Left cardiac atrium (tissue), 4 donors: ENCODE results near the gene OR5AU1. TPM values are rescaled to one million over a fixed set of nuclear protein-coding genes. Genes with fewer than 3 reads are reported as not detected.
"Not testable (repeated sequence)": the region's sequence is repeated elsewhere in the genome, so short reads cannot be mapped to it uniquely, and the experiment has no call there.

Source experiments
- ATAC-seq, 2 donors: fragments of 200-7000 bp; cut with Tn5 transposase; one replicate each; pipeline ENCODE4 v1.9.1; 2020; ENCODE audit warnings: mild to moderate bottlenecking in 2 of 2, moderate library complexity in 2 of 2
- DNase-seq: peaks from one replicate; pipeline ENCODE4 v3.0.0-alpha.2; 2020
- intact Hi-C, 2 donors: fragments of 100-400 bp; cut with DNase I; formaldehyde crosslinking; loops; one replicate each; pipeline versions ENCODE4 v1.14.1 to v1.15.1; 2022 to 2023
- total RNA-seq, 2 donors: library from RNA; stranded (reverse); fragmentation: NEBNext Ultra II Directional; extraction: Animal tissue kit (Norgen Biotek cat#: 25700); gene quantifications; one replicate each; pipeline ENCODE4 v1.2.1, GENCODE V29; 2021
- donor health status: DM: no; HTN: yes; CAD: no.
- donor health status: DM: no; HTN: yes; CAD: no; lungs with severe emphysema.
- donor health status: DM: yes; HTN: yes; CAD: no.
- donor health status: Dilated cardiomyopathy.

Gene OR5AU1
- total RNA-seq, 2 donors from 2014 or later: not detected

DNA sequence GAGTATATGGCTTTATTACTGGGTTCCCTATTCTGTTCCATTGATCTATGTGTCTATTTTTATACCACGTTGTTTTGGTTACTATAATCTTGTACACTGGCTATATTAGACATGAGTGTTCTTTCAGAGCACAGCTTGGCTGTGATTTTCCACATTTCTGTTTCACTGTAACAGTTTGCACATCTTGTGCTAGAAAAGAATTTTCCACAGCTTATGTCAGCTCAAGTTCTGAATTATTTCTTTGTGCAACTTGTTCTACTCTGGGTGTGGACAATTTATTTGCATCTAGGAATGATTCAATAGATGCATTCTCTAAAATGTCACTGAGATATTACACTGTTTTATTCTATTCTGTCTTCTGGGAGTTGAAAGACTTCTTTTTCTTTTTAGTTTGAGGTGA, 28.4 kb upstream of the OR5AU1 start:
- no peak for DNase-seq
- ATAC-seq: peak in 1 of 2 donors; percentile 19
- intact Hi-C loops: no loop called here

DNA sequence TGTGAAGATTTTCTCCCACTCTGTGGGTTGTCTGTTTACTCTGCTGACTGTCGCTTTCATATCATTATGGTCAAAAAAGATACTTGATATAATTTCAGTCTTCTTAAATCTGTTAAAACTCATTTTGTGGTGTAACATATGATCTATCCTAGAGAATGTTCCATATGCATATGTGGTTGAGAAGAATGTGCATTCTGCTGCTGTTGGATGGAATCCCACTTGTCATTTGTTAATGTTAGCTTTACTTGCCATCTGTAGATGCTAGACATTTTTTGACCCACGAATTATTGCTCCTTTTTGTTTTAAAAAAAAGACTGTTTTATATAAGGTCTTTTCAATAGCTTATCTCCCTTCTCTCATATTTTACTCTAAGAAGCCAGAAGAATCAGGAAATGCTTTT, 26.3 kb upstream of the OR5AU1 start:
- ATAC-seq (no peak), DNase-seq (no peak)
- intact Hi-C loops: no loop called here

DNA sequence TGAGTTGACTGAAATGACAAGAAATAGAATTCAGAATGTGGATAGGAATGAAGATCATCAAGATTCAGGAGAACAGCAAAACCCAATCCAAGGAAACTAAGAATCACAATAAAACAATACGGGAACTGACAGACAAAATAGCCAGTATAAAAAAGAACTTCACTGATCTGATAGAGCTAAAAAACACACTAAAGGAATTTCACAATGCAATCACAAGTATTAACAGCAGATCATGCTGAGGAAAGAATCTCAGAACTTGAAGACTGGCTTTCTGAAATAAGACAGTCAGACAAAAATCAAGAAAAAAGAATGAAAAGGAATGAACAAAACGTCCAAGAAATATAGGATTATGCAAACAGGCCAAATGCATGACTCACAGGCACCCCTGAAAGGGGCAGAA, 15.3 kb upstream of the OR5AU1 start:
- DNase-seq (no peak), ATAC-seq (no peak)
- intact Hi-C loops: no loop called here

DNA sequence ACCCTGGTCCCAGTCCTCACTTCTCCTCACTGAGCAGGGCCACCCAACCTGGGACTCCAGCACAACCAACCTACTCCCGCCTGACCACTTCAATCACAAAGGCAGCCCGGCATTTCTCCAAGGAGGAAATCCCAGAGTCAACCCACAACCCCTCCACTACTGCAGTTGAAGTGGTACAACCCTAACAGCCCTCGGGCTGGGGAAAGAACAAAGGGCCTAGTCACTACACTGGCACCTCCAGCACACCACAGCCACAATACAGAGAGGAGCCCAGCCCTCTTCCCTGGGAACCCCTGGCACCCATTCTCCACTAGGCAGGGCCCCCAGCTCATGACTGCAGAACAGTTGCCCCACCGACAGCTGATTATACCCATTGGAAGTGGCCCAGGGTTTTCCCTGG, 13.7 kb upstream of the OR5AU1 start:
- intact Hi-C loops: no loop called here
- ATAC-seq: no peak
- no peak for DNase-seq

DNA sequence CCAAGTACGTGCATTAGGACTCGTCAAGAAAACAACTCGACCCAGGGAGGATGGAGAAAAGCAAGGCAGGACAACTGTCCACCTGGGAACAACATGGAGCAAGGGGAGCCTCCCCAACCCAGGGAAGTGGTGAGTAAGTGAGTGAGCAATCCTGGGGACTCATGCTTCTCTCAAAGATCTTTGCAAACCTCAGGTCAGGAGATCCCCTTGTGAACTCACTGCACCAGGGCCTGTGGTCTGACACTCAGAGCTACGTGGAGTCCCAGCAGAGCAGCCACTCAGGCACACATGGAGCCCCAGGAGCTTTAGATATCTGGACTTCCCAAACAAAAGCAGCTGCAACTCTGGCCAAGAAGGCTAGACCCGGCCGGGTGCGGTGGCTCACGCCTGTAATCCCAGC, 12.2 kb upstream of the OR5AU1 start:
- intact Hi-C loops: no loop called here
- DNase-seq (no peak), ATAC-seq (no peak)

DNA sequence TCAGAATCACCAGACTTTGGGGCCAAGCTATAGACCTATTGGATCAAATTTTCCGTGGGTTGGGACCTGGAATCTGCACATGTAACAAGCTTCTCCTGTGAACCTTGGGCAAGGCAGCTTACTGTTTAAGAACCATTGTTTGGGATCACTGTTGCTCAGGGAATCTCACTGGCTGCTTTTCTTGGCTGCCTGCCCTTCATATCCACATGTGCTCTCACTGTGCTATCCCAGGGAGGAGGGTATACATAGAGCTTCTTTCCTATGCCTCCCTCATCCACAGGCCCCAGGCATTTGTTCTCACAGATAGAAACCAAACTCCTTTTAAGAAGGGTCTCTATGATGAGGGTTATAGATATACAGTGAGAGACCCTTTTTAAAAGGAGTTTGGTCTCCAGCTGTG, 9.8 kb upstream of the OR5AU1 start:
- intact Hi-C loops: not testable (repeated sequence)
- ATAC-seq: peak in 1 of 2 donors; percentile 47

DNA sequence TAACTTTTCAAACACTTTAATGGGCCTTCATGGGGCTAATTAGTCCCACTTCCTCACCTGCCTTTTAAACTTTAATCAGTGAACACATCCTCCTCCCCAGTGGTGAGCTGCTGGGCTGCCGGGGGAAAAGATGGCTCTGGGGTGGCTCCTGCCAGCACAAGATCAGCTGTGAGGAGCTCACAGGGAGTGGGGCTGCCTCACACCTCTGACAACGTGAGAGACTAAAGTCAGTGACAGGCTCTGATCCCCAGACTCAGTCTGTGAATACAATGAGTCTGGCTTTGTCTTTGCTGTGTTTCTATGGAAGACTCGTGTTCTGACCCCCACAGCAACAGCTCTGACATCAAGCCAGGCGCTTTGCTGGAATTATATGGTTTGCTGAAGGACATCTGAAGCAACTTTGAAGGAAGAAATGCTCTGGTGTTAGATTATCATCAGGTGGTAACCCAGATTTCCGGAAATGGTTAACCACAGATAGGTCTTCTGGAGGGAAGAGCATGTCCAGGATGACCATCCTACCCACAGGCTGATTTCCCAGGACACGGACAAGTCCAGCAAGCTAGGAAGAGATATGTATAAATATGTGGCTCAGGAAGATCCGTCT, 9.2 kb upstream of the OR5AU1 start:
- ATAC-seq, DNase-seq, intact Hi-C loops: not testable (repeated sequence)

More for the DNA sequence above, 9.8 kb upstream of the OR5AU1 start:
- DNase-seq: not testable (repeated sequence)

DNA sequence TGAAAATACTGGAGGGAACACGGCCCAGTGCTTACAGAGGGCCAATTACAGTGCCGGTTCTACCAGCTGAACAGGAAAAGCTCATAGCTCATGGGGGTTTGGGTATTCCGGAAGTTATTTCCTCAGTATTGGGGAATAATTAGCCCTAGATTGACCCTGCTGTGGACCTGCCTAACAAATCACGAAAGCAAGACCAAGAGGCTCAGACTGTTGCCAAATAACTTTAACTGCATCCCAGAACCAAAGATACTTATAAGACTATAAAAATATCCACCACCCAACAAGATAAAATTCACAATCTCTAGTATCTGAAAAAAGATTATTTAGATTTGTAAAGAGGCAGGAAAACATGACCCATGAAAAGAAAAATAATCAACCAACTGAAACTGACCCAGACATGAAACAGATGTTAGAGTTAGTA, 8.0 kb upstream of the OR5AU1 start:
- intact Hi-C loops: no loop called here
- DNase-seq (no peak), ATAC-seq (no peak)

DNA sequence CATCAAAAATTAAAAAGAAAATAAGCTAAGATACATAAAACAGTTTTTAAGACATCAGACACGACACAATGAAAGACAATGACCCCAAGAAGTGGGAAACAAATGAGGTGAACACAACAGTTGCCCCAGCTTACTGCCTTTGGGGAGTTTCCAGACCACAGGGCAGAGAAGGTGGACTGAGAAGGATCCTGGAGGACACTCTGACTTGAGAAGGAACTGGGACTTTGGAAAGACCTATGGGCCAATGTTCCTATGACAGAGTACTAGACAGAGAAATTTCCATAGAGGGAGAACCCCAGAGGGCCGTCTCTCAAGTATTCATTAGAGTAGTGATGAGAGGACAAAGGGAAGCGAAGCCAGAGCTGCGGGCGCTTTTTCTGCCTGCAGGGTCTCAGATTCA, 6.2 kb upstream of the OR5AU1 start:
- DNase-seq (no peak), ATAC-seq (no peak)
- intact Hi-C loops: no loop called here

DNA sequence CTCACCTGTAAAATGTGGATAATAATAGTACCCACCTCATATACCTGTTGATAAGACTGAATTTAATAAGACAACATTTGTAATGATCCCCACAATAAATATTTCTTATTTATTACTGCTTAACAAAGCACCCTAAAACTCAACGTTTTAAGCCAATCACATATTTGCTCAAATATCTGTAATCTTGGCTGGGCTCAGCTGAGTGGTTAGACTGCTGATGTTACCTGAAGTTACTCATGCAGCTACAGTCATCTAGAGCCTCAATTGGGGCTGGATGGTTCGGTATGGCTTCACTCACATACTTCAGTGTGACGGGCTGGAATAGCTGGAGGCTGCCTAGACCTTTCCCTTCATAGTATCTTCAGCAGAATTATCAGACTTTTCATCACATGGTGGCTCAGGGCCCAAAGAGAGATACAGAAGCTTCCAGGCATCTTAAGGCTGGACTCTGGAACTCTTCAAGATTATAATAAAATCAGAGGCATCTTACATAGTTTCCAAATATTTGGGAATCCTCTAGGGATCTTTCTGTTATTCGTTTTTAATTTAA, 4.3 kb upstream of the OR5AU1 start:
- intact Hi-C loops: no loop called here
- DNase-seq: no peak
- ATAC-seq: no peak

DNA sequence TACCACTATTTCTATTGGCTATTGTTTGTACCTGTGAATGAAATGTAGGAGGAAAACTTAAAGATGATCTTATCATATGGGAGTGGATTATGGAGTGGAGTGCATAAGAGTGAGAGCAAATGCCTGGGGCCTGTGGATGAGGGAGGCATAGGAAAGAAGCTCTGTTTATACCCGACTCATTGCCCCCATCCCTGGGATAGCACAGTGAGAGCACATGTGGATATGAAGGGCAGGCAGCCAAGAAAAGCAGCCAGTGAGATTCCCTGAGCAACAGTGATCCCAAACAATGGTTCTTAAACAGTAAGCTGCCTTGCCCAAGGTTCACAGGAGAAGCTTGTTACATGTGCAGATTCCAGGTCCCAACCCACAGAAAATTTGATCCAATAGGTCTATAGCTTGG, 2.3 kb upstream of the OR5AU1 start:
- intact Hi-C loops, ATAC-seq, DNase-seq: not testable (repeated sequence)

DNA sequence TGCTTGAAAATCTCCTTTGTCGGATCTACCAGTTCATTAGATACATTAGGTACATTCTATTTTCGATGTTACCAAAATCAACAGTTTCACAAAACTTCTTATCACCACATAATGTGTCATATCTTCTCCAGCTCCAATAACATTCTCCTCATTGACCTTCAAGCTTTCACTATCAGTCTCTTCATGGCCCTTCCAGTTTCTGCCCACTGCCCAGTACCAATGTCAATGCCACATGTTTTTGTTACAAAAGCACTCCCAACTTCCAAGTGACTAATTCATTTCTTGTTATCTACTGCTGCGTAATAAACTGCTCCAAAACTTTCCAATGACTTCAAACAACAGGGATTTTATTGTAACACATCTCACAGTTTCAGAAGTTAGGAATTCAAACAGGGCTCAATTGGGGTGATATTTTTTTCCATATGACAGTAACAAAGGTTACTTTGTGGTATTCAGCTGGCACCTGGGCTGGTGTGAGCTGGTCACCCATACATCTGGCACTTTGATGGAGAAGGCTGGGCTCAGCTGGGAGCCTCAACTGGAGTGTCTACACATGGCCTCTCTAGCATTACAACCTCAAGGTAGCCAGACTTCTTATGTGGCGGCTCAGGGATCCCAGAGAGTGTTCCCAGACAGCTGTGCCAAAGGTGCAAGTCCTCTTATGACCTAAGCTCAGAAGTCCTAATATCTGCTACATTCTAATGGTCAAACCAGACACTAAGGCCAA, 6.1 kb downstream of the OR5AU1 start:
- ATAC-seq (no peak), DNase-seq (no peak)
- intact Hi-C loops: no loop called here

DNA sequence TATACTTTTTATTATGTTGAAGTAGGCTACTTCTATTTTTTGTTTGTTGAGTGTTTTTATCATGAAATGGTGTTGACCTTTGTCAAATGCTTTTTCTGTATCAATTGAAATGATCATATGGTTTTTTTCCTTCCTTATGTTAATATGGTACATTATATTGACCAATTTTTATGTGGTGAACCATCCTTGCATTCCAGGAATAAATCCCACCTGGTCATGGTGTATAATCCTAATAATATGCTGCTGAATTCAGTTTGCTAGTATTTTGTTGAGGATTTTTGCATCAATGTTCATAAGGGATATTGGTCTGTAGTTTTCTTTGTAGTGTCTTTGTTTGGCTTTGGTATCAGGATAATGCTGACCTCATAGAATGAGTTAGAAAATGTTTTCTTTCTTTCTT, 10.4 kb downstream of the OR5AU1 start:
- no peak for ATAC-seq
- intact Hi-C loops: no loop called here
- DNase-seq: no peak

DNA sequence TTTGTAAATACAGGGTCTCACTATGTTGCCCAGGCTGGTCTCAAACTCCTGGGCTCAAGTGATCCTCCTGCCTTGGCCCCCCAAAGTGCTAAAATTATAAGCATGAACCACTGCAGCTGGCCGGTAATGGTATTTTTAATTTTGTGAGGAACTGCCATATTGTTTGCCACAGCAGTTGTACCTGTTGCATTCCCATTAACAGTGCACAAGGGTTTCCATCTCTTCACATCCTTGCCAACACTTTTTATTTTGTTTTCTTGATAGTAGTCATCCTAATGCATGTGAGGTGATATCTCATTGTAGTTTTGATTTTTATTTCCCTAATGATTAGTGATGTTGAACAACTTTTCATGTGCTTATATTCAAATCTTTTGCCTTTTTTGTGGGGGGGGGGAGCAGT, 13.5 kb downstream of the OR5AU1 start:
- DNase-seq (no peak), ATAC-seq (no peak)
- intact Hi-C loops: no loop called here

DNA sequence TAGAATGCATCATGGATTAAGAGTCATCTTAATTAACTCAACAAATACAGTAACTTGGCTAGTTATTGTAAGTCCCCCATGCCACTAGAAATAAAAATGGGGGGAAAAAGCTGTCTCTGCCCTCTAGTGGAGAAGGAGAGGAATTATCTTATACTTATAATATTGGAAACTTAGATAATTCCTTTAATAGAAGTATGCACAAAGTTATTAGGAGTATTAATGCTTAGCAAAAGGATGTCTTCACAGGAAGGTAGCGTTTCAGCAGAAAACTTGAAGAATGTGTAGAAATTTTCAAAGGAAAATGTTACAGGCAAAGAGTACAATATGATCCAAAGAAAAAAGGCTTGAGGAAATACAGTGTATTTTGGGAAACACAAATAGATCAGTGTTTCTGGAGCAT, 19.8 kb downstream of the OR5AU1 start:
- intact Hi-C loops: no loop called here
- DNase-seq (no peak), ATAC-seq (no peak)

DNA sequence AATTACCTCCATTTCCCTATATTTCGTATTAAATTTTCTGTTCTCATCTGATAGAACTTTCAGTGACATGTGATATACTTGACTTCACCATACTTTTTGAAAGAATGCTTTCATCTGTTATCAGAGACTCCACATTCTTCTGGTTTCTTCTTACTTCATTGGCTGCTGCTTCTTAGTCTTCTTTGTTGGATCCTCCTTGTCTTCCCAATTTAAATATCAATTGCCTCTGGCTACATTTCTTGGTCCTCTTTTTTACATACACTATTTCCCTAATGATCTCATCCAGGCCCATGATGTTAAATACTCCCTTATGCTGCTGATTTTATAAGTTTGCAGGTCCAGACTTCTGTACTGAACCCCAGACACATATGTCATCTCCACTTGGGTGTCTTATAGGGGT, 22.0 kb downstream of the OR5AU1 start:
- DNase-seq (no peak), ATAC-seq (no peak)
- intact Hi-C loops: no loop called here

DNA sequence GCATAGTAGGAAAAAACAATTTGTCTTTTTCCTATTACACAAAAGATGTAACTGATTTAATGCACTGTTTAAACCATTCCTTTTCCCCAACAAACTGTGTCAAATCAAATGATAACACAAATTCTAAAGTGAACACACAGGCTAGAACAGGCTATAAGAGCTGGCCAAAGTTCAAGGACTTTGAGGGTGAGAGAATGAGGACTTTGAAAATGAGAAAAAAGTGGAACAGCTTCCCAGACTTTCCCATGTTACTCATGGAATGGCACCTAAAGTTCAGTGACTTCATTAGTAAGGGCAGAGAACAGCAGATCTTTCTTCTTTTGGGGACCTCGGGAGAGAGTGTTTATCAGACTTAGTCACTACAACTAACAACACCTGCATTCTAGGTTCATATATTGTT, 32.4 kb downstream of the OR5AU1 start:
- ATAC-seq: no peak
- no peak for DNase-seq
- intact Hi-C loops: no loop called here

DNA sequence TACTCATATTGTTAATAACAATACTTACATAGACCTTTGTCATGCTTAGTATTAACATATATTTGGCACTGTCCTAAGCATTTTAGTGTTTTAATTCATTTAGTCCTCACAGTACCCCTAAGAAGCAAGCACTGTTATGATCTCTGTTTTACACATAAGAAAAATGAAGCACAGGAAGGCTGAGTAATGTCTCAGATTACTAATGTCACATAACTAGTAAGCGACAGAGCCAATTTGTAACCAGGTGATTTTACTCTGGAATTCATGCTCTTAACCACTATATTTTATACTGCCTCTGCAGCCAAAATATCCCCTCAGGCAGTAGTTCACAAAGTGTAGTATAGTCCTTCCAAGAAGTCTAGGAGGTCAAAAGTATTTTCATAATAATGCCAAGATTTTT, 34.7 kb downstream of the OR5AU1 start:
- intact Hi-C loops: no loop called here
- DNase-seq (no peak), ATAC-seq (peak in 1 of 2 donors; percentile 27)

DNA sequence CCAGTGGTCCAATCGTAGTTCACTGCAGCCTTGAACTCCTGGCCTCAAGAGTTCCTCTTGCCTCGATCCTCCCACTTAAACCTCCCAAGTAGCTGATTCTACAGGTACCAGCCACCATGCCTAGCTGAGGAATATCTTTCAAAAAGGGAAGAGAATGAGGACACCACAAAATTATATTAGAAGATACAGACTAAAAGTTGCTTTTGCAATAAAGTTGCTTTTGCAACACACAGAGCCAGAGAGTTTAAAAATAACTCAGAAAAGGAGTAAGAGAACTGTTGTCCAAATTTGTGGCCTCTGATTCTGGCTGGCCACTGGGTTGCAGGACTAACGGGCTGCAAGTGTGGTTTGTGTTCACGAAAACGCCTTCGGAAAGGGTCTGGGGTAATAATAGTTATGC, 35.2 kb downstream of the OR5AU1 start:
- DNase-seq (no peak), ATAC-seq (peak in 1 of 2 donors; percentile 34)
- intact Hi-C loops: no loop called here

DNA sequence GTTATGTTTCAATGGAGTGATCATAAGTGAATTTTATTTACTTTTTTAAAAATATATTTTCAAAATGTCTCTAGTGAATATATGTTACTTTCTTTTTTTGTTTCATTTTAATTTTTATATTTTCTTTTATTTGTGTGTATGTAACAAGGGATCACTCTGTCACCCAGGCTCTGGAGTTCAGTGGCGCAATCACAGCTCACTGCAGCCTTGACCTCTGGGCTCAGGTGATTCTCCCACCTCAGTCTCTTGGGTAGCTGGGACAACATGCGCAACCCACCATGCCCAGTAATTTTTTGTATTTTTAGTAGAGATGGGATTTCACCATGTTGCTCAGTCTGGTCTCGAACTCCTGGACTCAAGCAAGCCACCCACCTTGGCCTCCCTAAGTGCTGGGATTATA, 36.9 kb downstream of the OR5AU1 start:
- ATAC-seq: no peak
- no peak for DNase-seq
- intact Hi-C loops: no loop called here

DNA sequence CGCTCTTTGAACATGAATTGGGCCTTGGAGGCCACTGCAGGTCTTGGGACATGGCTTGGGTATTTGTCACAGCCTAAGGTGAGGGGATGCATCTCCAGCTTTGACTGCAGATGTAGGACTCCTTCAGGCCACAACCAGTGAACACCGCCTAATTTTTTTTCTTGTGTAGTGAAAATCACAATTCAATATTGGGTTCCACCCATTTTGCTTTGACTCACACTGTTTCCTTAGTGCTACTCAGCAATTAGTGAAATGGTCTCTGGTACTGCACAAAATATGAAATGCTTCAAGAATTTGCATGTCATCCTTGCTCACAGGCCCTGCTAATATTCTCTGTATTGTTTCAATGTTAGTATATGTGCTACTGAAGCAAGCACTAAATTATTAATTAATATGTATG, 42.5 kb downstream of the OR5AU1 start:
- intact Hi-C loops: no loop called here
- DNase-seq (no peak), ATAC-seq (no peak)
